K562 (cell line): ENCODE results near the gene HDAC7. TPM values are rescaled to one million over a fixed set of nuclear protein-coding genes. Genes with fewer than 3 reads are reported as not detected.

Experiments used
- BCL6 ChIP-seq: fragments of 250-450 bp; sonication (Bioruptor Pico); IDR thresholded peaks from 2 replicates; pipeline ENCODE4 v1.4.0; 2020
- CBX1 ChIP-seq: sonication (generic); IDR thresholded peaks from 2 replicates; pipeline ENCODE4 v1.6.1; 2016; ENCODE audit warnings: antibody characterized with exemption, low read depth, mild to moderate bottlenecking
- DACH1 ChIP-seq: fragments of 450-650 bp; IDR thresholded peaks from 2 replicates; pipeline ENCODE4 v1.6.1; 2018; ENCODE audit not compliant: partially characterized antibody
- EP300 ChIP-seq: IDR thresholded peaks from 2 replicates; pipeline ENCODE4 v1.6.1; 2012; ENCODE audit warnings: low read length, improper control_type of control experiment
- EP400 ChIP-seq: fragments of 450-650 bp; IDR thresholded peaks from 2 replicates; pipeline ENCODE4 v1.6.1; 2017; ENCODE audit warnings: antibody characterized with exemption, mild to moderate bottlenecking, moderate library complexity
- FOXA3 ChIP-seq, 2 experiments: fragments of 450-650 bp in 1 of 2; sonication (generic) in 1 of 2; formaldehyde crosslinking; IDR thresholded peaks in 1 of 2; conservative IDR thresholded peaks in 1 of 2; 2 replicates each; pipeline versions ENCODE4 v1.4.0 to v1.8.0; 2020 to 2022; ENCODE audit warnings: mild to moderate bottlenecking in 2 of 2, missing genetic modification reagents in 1 of 2
- KDM5B ChIP-seq: fragments of 200-600 bp; sonication (generic); IDR thresholded peaks from 2 replicates; pipeline ENCODE4 v1.6.1; 2012; ENCODE audit warnings: low read depth, mild to moderate bottlenecking, moderate library complexity, low read length, control low read depth, inconsistent platforms; ENCODE audit not compliant: insufficient replicate concordance
- KLF16 ChIP-seq: IDR thresholded peaks from 2 replicates; pipeline ENCODE4 v1.6.1; 2016; ENCODE audit warnings: antibody characterized with exemption
- NFIX ChIP-seq: fragments of 250-450 bp; sonication (Bioruptor Pico); IDR thresholded peaks from 2 replicates; pipeline ENCODE4 v1.4.0; 2020; ENCODE audit warnings: low read depth, mild to moderate bottlenecking, moderate library complexity
- PHB ChIP-seq: fragments of 250-450 bp; sonication (Bioruptor Pico); IDR thresholded peaks from 2 replicates; pipeline ENCODE4 v1.5.0; 2021
- POLR2AphosphoS5 ChIP-seq: IDR thresholded peaks from 2 replicates; pipeline ENCODE4 v1.6.1; 2011; ENCODE audit warnings: mild to moderate bottlenecking, low read depth, low read length, moderate library complexity; ENCODE audit not compliant: control insufficient read depth, insufficient read depth
- SMARCA4 ChIP-seq: fragments of 450-650 bp; IDR thresholded peaks from 2 replicates; pipeline ENCODE4 v1.6.1; 2016
- TAL1 ChIP-seq: fragments of 450-650 bp; IDR thresholded peaks from 2 replicates; pipeline ENCODE4 v1.6.1; 2016; ENCODE audit warnings: mild to moderate bottlenecking
- ZC3H8 ChIP-seq: fragments of 450-650 bp; IDR thresholded peaks from 2 replicates; pipeline ENCODE4 v1.6.1; 2017
- ZFP1 ChIP-seq: fragments of 450-650 bp; formaldehyde crosslinking; IDR thresholded peaks from 2 replicates; pipeline ENCODE4 v1.4.0; 2020; ENCODE audit warnings: mild to moderate bottlenecking, mixed read lengths
- ZNF384 ChIP-seq: IDR thresholded peaks from 2 replicates; pipeline ENCODE4 v1.6.1; 2012; ENCODE audit warnings: low read depth, low read length, improper control_type of control experiment
- ZNF431 ChIP-seq: sonication (generic); formaldehyde crosslinking; IDR thresholded peaks from 2 replicates; pipeline ENCODE4 v1.8.0; 2022; ENCODE audit warnings: mild to moderate bottlenecking, missing genetic modification reagents
- ZSCAN32 ChIP-seq: fragments of 450-650 bp; formaldehyde crosslinking; IDR thresholded peaks from 2 replicates; pipeline ENCODE4 v1.4.0; 2020; ENCODE audit warnings: mild to moderate bottlenecking, moderate library complexity
- polyA plus RNA-seq, 8 experiments: library from polyadenylated mRNA; depleted of rRNA in 4 of 8; stranded (reverse) in 5 of 8; unstranded in 3 of 8; fragments of >200 nt; fragmentation: Nextera tagmentation in 2 of 8; fragmentation: Illumina TruSeq in 1 of 8; extraction: Ambion mirVana in 2 of 8; extraction: Trizol in 1 of 8; gene quantifications; 2 replicates each; pipeline versions ENCODE4 v1.2.1 to v1.2.3, GENCODE V29; 2011 to 2014; ENCODE audit warnings: inconsistent platforms in 1 of 8, missing spikeins in 1 of 8
- total RNA-seq, 7 experiments: library from RNA; depleted of rRNA in 6 of 7; stranded (reverse); fragments of >200 nt in 6 of 7; fragmentation: Illumina TruSeq in 2 of 7; extraction: Trizol in 2 of 7; gene quantifications; 2 replicates each; pipeline versions ENCODE4 v1.2.1 to v1.2.3, GENCODE V29; 2011 to 2021; ENCODE audit warnings: low replicate concordance in 1 of 7
- TF ChIP-seq, protein P1 (sequence below): fragments of 450-650 bp; IDR thresholded peaks from 2 replicates; pipeline ENCODE4 v1.6.1; 2017; ENCODE audit warnings: antibody characterized with exemption, mild to moderate bottlenecking
- TF ChIP-seq, protein P2 (sequence below), 2 experiments: fragments of 450-650 bp; IDR thresholded peaks; 2 replicates each; pipeline ENCODE4 v1.6.1; 2016
- TF ChIP-seq, protein P3 (sequence below): fragments of 250-450 bp; sonication (Bioruptor Pico); IDR thresholded peaks from 2 replicates; pipeline ENCODE4 v1.8.0; 2021; ENCODE audit warnings: borderline replicate concordance, mild to moderate bottlenecking, moderate library complexity; ENCODE audit not compliant: poor library complexity, severe bottlenecking
- TF ChIP-seq, protein P4 (sequence below): fragments of 250-450 bp; sonication (Bioruptor Pico); IDR thresholded peaks from 2 replicates; pipeline ENCODE4 v1.5.1; 2021; ENCODE audit warnings: mild to moderate bottlenecking

Gene HDAC7
- total and polyA plus RNA-seq, 9 of the 15 experiments (the other 6 are each of a cell fraction or from before 2014, with no cell fraction given): 2.5 to 129 (median 31.1) TPM

DNA sequence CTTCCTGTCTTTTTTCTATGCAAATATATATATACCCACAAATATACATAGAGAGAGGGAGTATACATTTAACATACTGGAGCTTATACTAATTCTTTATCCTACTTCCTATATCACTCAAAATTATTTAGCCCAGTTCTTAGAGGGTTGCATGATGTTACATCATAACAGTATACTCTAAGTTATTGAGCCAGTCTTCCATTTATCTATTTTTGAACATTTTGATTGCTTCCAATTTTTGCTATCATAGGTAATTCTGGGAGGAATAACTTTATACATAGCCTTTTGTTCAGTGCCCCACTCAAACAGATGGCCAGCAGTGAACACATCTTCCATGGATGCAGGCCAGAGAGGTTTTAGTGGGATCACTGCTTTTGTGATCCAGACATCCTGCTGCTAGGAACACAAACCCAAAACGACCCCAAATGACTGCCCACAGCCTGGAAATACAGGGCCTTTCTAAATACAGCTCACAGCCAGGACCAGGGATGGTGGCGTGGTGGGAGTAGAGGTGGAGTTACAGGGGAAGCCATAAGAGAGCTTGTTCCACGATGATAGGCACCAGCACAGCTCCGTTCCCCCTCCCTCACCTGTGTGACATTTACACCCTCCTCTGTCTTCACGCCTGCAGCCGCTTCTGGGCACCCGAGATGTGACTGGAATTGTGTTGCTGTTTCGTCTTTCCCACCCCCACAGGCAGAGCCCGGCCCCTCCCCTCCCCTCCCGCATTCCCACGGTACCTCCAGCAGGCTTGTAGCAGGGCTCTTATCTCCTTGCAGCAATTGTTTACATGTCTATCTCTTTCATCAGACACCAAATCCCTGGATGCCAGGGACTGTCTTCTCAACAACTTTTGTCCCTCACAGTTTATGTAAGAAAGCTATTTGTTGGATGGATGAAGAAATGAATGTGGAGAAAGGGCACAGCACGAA, 30.7 kb upstream of the HDAC7 start (continued):
- TF ChIP-seq, protein P1, sequence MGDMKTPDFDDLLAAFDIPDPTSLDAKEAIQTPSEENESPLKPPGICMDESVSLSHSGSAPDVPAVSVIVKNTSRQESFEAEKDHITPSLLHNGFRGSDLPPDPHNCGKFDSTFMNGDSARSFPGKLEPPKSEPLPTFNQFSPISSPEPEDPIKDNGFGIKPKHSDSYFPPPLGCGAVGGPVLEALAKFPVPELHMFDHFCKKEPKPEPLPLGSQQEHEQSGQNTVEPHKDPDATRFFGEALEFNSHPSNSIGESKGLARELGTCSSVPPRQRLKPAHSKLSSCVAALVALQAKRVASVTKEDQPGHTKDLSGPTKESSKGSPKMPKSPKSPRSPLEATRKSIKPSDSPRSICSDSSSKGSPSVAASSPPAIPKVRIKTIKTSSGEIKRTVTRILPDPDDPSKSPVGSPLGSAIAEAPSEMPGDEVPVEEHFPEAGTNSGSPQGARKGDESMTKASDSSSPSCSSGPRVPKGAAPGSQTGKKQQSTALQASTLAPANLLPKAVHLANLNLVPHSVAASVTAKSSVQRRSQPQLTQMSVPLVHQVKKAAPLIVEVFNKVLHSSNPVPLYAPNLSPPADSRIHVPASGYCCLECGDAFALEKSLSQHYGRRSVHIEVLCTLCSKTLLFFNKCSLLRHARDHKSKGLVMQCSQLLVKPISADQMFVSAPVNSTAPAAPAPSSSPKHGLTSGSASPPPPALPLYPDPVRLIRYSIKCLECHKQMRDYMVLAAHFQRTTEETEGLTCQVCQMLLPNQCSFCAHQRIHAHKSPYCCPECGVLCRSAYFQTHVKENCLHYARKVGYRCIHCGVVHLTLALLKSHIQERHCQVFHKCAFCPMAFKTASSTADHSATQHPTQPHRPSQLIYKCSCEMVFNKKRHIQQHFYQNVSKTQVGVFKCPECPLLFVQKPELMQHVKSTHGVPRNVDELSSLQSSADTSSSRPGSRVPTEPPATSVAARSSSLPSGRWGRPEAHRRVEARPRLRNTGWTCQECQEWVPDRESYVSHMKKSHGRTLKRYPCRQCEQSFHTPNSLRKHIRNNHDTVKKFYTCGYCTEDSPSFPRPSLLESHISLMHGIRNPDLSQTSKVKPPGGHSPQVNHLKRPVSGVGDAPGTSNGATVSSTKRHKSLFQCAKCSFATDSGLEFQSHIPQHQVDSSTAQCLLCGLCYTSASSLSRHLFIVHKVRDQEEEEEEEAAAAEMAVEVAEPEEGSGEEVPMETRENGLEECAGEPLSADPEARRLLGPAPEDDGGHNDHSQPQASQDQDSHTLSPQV: no peak
- TF ChIP-seq, protein P2, sequence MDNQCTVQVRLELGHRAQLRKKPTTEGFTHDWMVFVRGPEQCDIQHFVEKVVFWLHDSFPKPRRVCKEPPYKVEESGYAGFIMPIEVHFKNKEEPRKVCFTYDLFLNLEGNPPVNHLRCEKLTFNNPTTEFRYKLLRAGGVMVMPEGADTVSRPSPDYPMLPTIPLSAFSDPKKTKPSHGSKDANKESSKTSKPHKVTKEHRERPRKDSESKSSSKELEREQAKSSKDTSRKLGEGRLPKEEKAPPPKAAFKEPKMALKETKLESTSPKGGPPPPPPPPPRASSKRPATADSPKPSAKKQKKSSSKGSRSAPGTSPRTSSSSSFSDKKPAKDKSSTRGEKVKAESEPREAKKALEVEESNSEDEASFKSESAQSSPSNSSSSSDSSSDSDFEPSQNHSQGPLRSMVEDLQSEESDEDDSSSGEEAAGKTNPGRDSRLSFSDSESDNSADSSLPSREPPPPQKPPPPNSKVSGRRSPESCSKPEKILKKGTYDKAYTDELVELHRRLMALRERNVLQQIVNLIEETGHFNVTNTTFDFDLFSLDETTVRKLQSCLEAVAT (IDR thresholded peaks at IDR 0.05): no peak
- no peak; the same call in 1 of the 2 replicates for TF ChIP-seq EP400
- TF ChIP-seq SMARCA4: peak; percentile 76
- TF ChIP-seq DACH1: no peak
- TF ChIP-seq TAL1: peak; percentile 82
- no peak for TF ChIP-seq ZNF431 (CRISPR knock-in tag)
- no peak for TF ChIP-seq PHB (CRISPR knock-in tag)
- TF ChIP-seq POLR2AphosphoS5: no peak
- TF ChIP-seq, protein P3, sequence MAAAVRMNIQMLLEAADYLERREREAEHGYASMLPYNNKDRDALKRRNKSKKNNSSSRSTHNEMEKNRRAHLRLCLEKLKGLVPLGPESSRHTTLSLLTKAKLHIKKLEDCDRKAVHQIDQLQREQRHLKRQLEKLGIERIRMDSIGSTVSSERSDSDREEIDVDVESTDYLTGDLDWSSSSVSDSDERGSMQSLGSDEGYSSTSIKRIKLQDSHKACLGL: no peak
- 0 out of 2 replicates have a peak, but pooled peaks have one; percentile 47 for TF ChIP-seq ZSCAN32 (CRISPR knock-in tag)
- TF ChIP-seq BCL6 (CRISPR knock-in tag): no peak
- no peak for TF ChIP-seq CBX1
- TF ChIP-seq FOXA3 (CRISPR knock-in tag; conservative IDR thresholded peaks at IDR 0.05 in 1 of 2, IDR thresholded peaks at IDR 0.05 in 1 of 2): peak in 1 of 2 experiments; percentile 56; a peak in 1 of 4 replicates
- peak; percentile 58 for TF ChIP-seq KLF16
- no peak for TF ChIP-seq ZFP1 (CRISPR knock-in tag)
- no peak for TF ChIP-seq KDM5B
- TF ChIP-seq ZC3H8: no peak
- TF ChIP-seq ZNF384: no peak
- no peak for TF ChIP-seq NFIX (CRISPR knock-in tag)
- TF ChIP-seq, protein P4, sequence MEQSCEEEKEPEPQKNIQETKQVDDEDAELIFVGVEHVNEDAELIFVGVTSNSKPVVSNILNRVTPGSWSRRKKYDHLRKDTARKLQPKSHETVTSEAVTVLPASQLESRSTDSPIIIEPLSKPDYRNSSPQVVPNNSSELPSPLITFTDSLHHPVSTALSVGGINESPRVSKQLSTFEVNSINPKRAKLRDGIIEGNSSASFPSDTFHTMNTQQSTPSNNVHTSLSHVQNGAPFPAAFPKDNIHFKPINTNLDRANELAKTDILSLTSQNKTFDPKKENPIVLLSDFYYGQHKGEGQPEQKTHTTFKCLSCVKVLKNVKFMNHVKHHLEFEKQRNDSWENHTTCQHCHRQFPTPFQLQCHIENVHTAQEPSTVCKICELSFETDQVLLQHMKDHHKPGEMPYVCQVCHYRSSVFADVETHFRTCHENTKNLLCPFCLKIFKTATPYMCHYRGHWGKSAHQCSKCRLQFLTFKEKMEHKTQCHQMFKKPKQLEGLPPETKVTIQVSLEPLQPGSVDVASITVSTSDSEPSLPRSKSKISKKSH (CRISPR knock-in tag): no peak
- peak; percentile 81 for TF ChIP-seq EP300
